Keratinocyte (primary cell): ENCODE data around the gene KANK2. TPM values are rescaled to one million over a fixed set of nuclear protein-coding genes. Genes with fewer than 3 reads are reported as not detected.

ENCODE experiments used
- DNase-seq: peaks from one replicate; pipeline ENCODE4 v3.0.0-alpha.2; 2011; ENCODE audit warnings: low read depth, missing footprints, low spot score
- FAIRE-seq: peaks from 2 replicates; lab custom pipeline; 2011; peaks lifted over from hg19 to GRCh38; lab: Jason Lieb, UNC
- H2AFZ ChIP-seq: 2 replicates; pipeline ENCODE4 v1.6.0; 2012; ENCODE audit warnings: low read length, control low read depth, inconsistent platforms; ENCODE audit not compliant: control insufficient read depth
- H3K27ac ChIP-seq: 2 replicates; pipeline ENCODE4 v1.5.1; 2011; ENCODE audit warnings: low read length; ENCODE audit not compliant: control insufficient read depth, insufficient read depth
- H3K27me3 ChIP-seq: 3 replicates; pipeline ENCODE4 v1.6.0; 2011; ENCODE audit warnings: low read length; ENCODE audit not compliant: control insufficient read depth, insufficient read depth; ENCODE audit errors: extremely low read depth
- H3K36me3 ChIP-seq, 2 experiments: 2 replicates in 1 of 2; 3 replicates in 1 of 2; pipeline ENCODE4 v1.5.1; 2011; ENCODE audit warnings: low read length in 2 of 2, mild to moderate bottlenecking in 1 of 2; ENCODE audit not compliant: control insufficient read depth in 2 of 2, insufficient read depth in 2 of 2; ENCODE audit errors: extremely low read depth in 1 of 2
- H3K4me1 ChIP-seq: 3 replicates; pipeline ENCODE4 v1.5.1; 2011; ENCODE audit warnings: low read length; ENCODE audit not compliant: control insufficient read depth, insufficient read depth; ENCODE audit errors: extremely low read depth
- H3K4me2 ChIP-seq: 3 replicates; pipeline ENCODE4 v1.6.0; 2011; ENCODE audit warnings: low read depth, low read length; ENCODE audit not compliant: control insufficient read depth, insufficient read depth; ENCODE audit errors: extremely low read depth
- H3K4me3 ChIP-seq, 3 experiments: fragments of 200-600 bp in 1 of 3; sonication (generic) in 1 of 3; 2 replicates in 2 of 3; 3 replicates in 1 of 3; pipeline ENCODE4 v1.5.1; 2011 to 2016; ENCODE audit warnings: low read length in 3 of 3, mild to moderate bottlenecking in 3 of 3, control low read depth in 2 of 3, inconsistent platforms in 1 of 3, low read depth in 1 of 3, mixed read lengths in 1 of 3, mixed run types in 1 of 3, moderate library complexity in 1 of 3; ENCODE audit not compliant: control insufficient read depth in 2 of 3, insufficient read depth in 2 of 3; ENCODE audit errors: extremely low read depth in 1 of 3
- H3K79me2 ChIP-seq: 2 replicates; pipeline ENCODE4 v1.6.0; 2012; ENCODE audit warnings: low read length; ENCODE audit not compliant: control insufficient read depth, insufficient read depth
- H3K9ac ChIP-seq: 3 replicates; pipeline ENCODE4 v1.6.0; 2011; ENCODE audit warnings: low read length; ENCODE audit not compliant: control insufficient read depth, insufficient read depth; ENCODE audit errors: extremely low read depth
- H3K9me1 ChIP-seq: 3 replicates; pipeline ENCODE4 v1.6.0; 2011; ENCODE audit warnings: low read length; ENCODE audit not compliant: control insufficient read depth, insufficient read depth; ENCODE audit errors: extremely low read depth
- H3K9me3 ChIP-seq: 2 replicates; pipeline ENCODE4 v1.5.1; 2012; ENCODE audit warnings: low read depth, low read length; ENCODE audit not compliant: control insufficient read depth
- H4K20me1 ChIP-seq: 3 replicates; pipeline ENCODE4 v1.6.0; 2011; ENCODE audit warnings: low read length; ENCODE audit not compliant: control insufficient read depth, insufficient read depth; ENCODE audit errors: extremely low read depth
- CTCF ChIP-seq, 3 experiments: IDR thresholded peaks in 1 of 3; conservative IDR thresholded peaks in 1 of 3; optimal IDR thresholded peaks in 1 of 3; 2 replicates in 2 of 3; 3 replicates in 1 of 3; pipeline versions ENCODE3 to v1.5.1; 2011; ENCODE audit warnings: low read length in 3 of 3, mild to moderate bottlenecking in 3 of 3, moderate library complexity in 2 of 3, control low read depth in 1 of 3, inconsistent platforms in 1 of 3; ENCODE audit not compliant: insufficient read depth in 2 of 3; ENCODE audit errors: extremely low read depth in 1 of 3
- EZH2 ChIP-seq: IDR thresholded peaks from one replicate; pipeline ENCODE4 v1.6.1; 2012; ENCODE audit warnings: inconsistent platforms, mild to moderate bottlenecking, low read length, moderate library complexity
- dilution Hi-C: fragments of 300-500 bp; cut with MboI; formaldehyde crosslinking; loops from one replicate; pipeline ENCODE4 v1.7.0; 2020; ENCODE audit warnings: low sequenced_read_pairs; ENCODE audit not compliant: extremely low pct_ligation_motif_present
- polyA plus RNA-seq, 5 experiments: library from polyadenylated mRNA; depleted of rRNA in 3 of 5; stranded (reverse) in 3 of 5; stranded (forward) in 1 of 5; unstranded in 1 of 5; fragments of >200 nt; gene quantifications; 1 replicate in 1 of 5; 2 replicates in 3 of 5; 3 replicates in 1 of 5; pipeline versions ENCODE4 v1.2.1 to v1.2.3, GENCODE V29; 2011 to 2012; ENCODE audit warnings: missing spikeins in 2 of 5, low read depth in 1 of 5, low replicate concordance in 1 of 5

KANK2 gene
- polyA plus RNA-seq, 1 donor (not counting 4 experiments of a cell fraction or from before 2014, with no cell fraction given), result 2.8 TPM

- no peak for TF ChIP-seq CTCF (optimal IDR thresholded peaks at IDR 0.05 in 1 of 3, IDR thresholded peaks at IDR 0.05 in 1 of 3, conservative IDR thresholded peaks at IDR 0.05 in 1 of 3; ENCODE audit: extremely low read depth in 1 of 3, insufficient read depth in 2 of 3, low read length in 3 of 3)
- TF ChIP-seq EZH2, result no peak
- H4K20me1 ChIP-seq, result no peaks in the 10 kb centered on the region
- no peaks in the 10 kb centered on the region for H3K79me2 ChIP-seq
- no peak overlapping the region for H3K4me2 ChIP-seq
- H3K36me3 ChIP-seq, result no peaks in the 10 kb centered on the region
- no peak overlapping the region for H3K9ac ChIP-seq
- DNase-seq, result no peak
- dilution Hi-C loops, result no loop called here
- no peak overlapping the region for H3K4me3 ChIP-seq
- H3K9me3 ChIP-seq, result no peaks in the 10 kb centered on the region
- H3K27ac ChIP-seq, result no peak overlapping the region
- H2AFZ ChIP-seq, result no peak overlapping the region
- no peak for FAIRE-seq
- no peaks in the 10 kb centered on the region for H3K9me1 ChIP-seq
- H3K4me1 ChIP-seq, result peaks cover 16% of the 10 kb centered on the region
- no peaks in the 10 kb centered on the region for H3K27me3 ChIP-seq
Observed at GRCh38 chr19:11169896-11170678, 27.3 kb downstream of the KANK2 start.

- peak; percentile 100 for FAIRE-seq
- Histone ChIP-seq H3K36me3 (no peaks in the 10 kb centered on the region), H3K4me1 (peaks cover 16% of the 10 kb centered on the region), H3K27ac (peak overlapping the region; percentile 70), H3K9me1 (no peaks in the 10 kb centered on the region), H3K4me3 (no peak overlapping the region), H2AFZ (no peak overlapping the region), H3K9ac (peak overlapping the region; percentile 22), H4K20me1 (no peaks in the 10 kb centered on the region), H3K27me3 (no peaks in the 10 kb centered on the region), H3K4me2 (peak overlapping the region; percentile 56), H3K9me3 (no peaks in the 10 kb centered on the region), H3K79me2 (no peaks in the 10 kb centered on the region)
- peak; percentile 60 for DNase-seq
- dilution Hi-C loops, result no loop called here
- TF ChIP-seq EZH2, result no peak
- TF ChIP-seq CTCF (optimal IDR thresholded peaks at IDR 0.05 in 1 of 3, IDR thresholded peaks at IDR 0.05 in 1 of 3, conservative IDR thresholded peaks at IDR 0.05 in 1 of 3; ENCODE audit: extremely low read depth in 1 of 3, insufficient read depth in 2 of 3, low read length in 3 of 3), result no peak
Observed at GRCh38 chr19:11168568-11168967, 28.8 kb downstream of the KANK2 start.
